ENCODE measurements around the gene PAWR. TPM values are rescaled to one million over a fixed set of nuclear protein-coding genes. Genes with fewer than 3 reads are reported as not detected.
"Not testable (repeated sequence)": the region's sequence is repeated elsewhere in the genome, so short reads cannot be mapped to it uniquely, and the experiment has no call there.

PAWR gene
- polyA plus RNA-seq, 3 donors, result 65.8 to 74.2 (median 73.2) TPM

GRCh38 chr12:79555028-79555925, 135.5 kb downstream of the PAWR start:
- DNase-seq (ENCODE audit: low read depth in 3 of 3, low spot score in 2 of 3), result no peak

GRCh38 chr12:79553863-79554574, 136.7 kb downstream of the PAWR start:
- DNase-seq (ENCODE audit: low read depth in 3 of 3, low spot score in 2 of 3), result no peak

DNA sequence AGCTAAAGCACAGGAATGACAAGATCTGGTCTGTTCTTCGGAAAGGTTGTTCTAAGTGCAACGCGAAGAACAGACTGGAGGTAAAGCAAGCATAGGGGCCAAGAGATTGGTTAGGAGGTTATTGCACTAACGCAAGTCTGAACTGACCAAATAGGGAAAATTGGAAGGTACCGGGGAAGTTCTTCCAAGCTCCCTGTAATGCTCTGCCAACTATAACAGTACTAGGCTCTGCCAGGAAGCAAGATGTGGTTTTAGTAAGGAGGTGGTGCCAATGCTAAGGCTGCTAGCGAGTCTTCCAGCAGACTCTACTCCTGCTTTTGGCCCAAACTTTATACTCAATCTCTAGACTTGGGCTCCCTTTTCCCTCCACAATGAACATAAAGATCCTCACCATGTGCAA, 138.6 kb downstream of the PAWR start:
- DNase-seq (ENCODE audit: low read depth in 3 of 3, low spot score in 2 of 3), result no peak

- no peak for DNase-seq (ENCODE audit: low read depth in 3 of 3, low spot score in 2 of 3)
Measured at GRCh38 chr12:79549531-79550271, 141.1 kb downstream of the PAWR start.

DNA sequence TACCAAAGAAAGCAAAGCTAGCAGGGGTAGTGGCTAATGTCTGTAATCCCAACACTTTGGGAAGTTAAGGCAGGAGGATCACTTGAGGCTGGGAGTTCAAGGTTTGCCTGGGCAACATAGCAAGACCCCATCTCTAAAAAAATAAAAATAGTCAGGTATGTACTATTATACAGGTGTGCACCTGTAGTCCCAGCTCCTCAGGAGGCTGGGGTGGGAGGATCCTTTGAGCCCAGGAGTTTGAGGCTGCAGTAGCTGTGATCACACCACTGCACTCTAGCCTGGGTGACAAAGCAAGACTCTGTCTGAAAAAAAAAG, 142.2 kb downstream of the PAWR start:
- DNase-seq (ENCODE audit: low read depth in 3 of 3, low spot score in 2 of 3), result no peak

DNA sequence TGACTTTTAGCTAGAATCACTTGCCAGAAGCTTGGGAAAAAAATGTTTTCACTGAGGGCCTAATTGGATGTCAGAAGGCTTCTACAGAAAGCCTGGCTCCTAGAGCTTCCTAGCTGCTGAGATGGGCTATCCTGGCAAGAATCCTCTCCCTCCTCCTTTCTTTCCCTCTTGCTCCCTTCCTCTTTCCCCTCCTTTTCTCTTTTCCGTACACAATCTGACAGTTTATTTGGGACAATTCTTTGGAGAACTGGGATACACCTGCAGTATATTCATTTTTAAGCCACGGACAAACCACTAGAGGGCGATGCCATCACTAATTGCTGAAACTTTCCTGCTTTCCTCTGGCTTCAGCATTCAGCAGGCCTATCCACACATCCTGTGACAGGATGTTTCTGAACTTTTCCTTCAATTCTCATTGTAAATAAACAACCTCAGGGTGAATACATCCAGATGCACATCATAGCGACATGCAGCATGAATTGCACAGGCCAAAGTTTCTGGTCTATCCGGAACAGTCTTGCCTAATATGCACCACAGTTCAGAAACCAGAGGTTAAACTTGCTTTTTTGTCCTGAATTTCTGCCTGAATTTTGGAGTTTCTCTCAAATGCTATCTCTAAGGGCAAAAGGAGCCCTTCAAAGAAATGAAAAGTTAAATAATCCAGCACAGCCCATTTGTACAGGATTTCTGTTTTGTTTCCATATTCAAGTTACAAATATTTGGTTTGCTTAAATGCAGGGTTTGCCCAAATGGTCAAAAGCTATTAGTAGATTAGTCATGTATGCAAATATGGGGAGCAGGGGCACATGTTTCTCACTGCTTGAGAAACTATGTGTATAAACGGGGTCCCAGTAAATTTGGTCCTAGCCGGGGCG, 142.8 kb downstream of the PAWR start:
- DNase-seq (ENCODE audit: low read depth in 3 of 3, low spot score in 2 of 3), result no peak

- no peak for DNase-seq (ENCODE audit: low read depth in 3 of 3, low spot score in 2 of 3)
Measured at GRCh38 chr12:79547044-79547734, 143.6 kb downstream of the PAWR start.

DNA sequence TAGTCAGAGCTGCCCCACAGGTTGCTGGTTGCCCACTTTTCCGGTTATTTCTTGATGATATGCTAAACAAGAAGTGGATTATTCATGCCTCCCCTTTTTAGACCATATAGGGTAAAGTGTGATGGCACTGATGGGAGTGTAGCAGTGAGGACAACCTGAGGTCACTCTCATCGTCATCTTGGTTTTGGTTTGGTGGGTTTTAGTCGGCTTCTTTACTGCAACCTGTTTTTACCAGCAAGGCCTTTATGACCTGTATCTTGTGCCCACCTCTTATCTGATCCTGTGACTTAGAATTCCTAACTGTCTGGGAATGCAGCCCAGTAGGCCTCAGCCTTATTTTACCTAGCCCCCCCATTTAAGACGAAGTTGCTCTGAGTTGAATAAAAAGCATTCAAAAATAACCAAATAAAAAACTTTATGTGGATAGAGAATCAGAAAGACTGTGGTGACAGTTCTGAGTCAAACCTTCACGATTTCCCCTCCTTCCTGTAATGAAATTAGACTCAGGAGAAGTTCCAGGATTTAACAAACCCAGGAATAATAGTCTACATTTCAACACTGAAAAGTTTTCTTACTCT, 144.2 kb downstream of the PAWR start:
- no peak for DNase-seq (ENCODE audit: low read depth in 3 of 3, low spot score in 2 of 3)

DNA sequence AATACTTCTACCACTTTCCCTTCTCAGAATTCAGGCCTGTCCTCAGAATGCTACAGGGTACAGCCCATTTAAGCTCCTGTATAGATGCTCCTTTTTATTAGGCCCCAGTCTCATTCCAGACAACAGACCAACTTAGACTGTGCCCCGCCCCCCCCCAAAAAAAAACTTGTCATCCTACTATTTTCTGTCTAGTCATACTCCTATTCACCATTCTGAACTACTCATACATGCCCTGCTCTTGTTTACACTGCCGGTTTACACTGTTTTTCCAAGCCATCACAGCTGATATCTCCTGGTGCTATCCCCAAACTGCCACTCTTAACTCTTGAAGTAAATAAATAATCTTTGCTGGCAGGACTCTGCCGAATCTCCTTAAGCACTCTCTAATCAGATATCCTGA, 146.3 kb downstream of the PAWR start:
- DNase-seq (ENCODE audit: low read depth in 3 of 3, low spot score in 2 of 3), result not testable (repeated sequence)

GRCh38 chr12:79537675-79538074, 153.1 kb downstream of the PAWR start:
- DNase-seq (ENCODE audit: low read depth in 3 of 3, low spot score in 2 of 3), result no peak

- no peak for DNase-seq (ENCODE audit: low read depth in 3 of 3, low spot score in 2 of 3)
Measured at GRCh38 chr12:79535751-79536150, 155.0 kb downstream of the PAWR start.

Other genes starting within 250 kb of the PAWR start
- 100 to 1,000 TPM; 105 to 127 (median 107) TPM for gene PPP1R12A, start 244.1 kb upstream of the PAWR start, polyA plus RNA-seq (ENCODE audit: insufficient read length in 3 of 3)

Data from right renal cortex interstitium (tissue), 3 donors.